SK-N-SH (cell line): ENCODE results near the gene ULK1. TPM values are rescaled to one million over a fixed set of nuclear protein-coding genes. Genes with fewer than 3 reads are reported as not detected.

Experiments used
- CTCF ChIA-PET: fragments of 300-600, 350-600 bp; formaldehyde crosslinking; extraction: SDS; loops from one replicate; lab custom pipeline; 2021; lab: Yijun Ruan, JAX
- POLR2A ChIA-PET: fragments of 350-600 bp; sonication (Branson Sonifier 250); formaldehyde crosslinking; extraction: SDS; loops from one replicate; lab custom pipeline; 2020; ENCODE audit warnings: antibody characterized with exemption, inconsistent platforms; lab: Yijun Ruan, JAX
- DNase-seq: peaks from one replicate; pipeline ENCODE4 v3.0.0; 2012
- H2AFZ ChIP-seq: fragments of 200-600 bp; sonication (generic); 2 replicates; pipeline ENCODE4 v1.8.1; 2016; ENCODE audit warnings: antibody characterized with exemption, mild to moderate bottlenecking, low read depth
- H3F3A ChIP-seq: fragments of 200-600 bp; sonication (generic); replicated peaks from 2 replicates; pipeline ENCODE3; 2016; ENCODE audit warnings: antibody characterized with exemption, mild to moderate bottlenecking; ENCODE audit not compliant: insufficient read depth
- H3K27ac ChIP-seq, 2 experiments: fragments of 200-500 bp in 1 of 2; fragments of 200-600 bp in 1 of 2; sonication (Bioruptor generic) in 1 of 2; sonication (generic), shearing (Covaris generic) in 1 of 2; 2 replicates each; pipeline versions ENCODE4 v1.5.1 to v1.6.1; 2014 to 2016; ENCODE audit warnings: low read depth in 2 of 2, inconsistent platforms in 1 of 2, low read length in 1 of 2, mild to moderate bottlenecking in 1 of 2, mixed read lengths in 1 of 2
- H3K27me3 ChIP-seq: fragments of 200-600 bp; sonication (generic), shearing (Covaris generic); 2 replicates; pipeline ENCODE4 v1.6.1; 2016; ENCODE audit warnings: mixed run types; ENCODE audit not compliant: insufficient read depth
- H3K36me3 ChIP-seq, 2 experiments: fragments of 200-500 bp in 1 of 2; fragments of 200-600 bp in 1 of 2; sonication (Bioruptor generic) in 1 of 2; sonication (generic) in 1 of 2; replicated peaks in 1 of 2; 2 replicates each; pipeline versions ENCODE3 to v1.5.1; 2014 to 2016; ENCODE audit warnings: low read length in 1 of 2, mild to moderate bottlenecking in 1 of 2; ENCODE audit not compliant: insufficient read depth in 2 of 2, control insufficient read depth in 1 of 2
- H3K4me1 ChIP-seq, 2 experiments: fragments of 200-500 bp in 1 of 2; fragments of 200-600 bp in 1 of 2; sonication (Bioruptor generic) in 1 of 2; sonication (generic), shearing (Covaris generic) in 1 of 2; 2 replicates each; pipeline versions ENCODE4 v1.5.1 to v1.6.1; 2014 to 2016; ENCODE audit warnings: low read depth in 1 of 2, low read length in 1 of 2, mixed run types in 1 of 2; ENCODE audit not compliant: insufficient read depth in 2 of 2, control insufficient read depth in 1 of 2
- H3K4me2 ChIP-seq: fragments of 200-600 bp; sonication (generic), shearing (Covaris generic); 2 replicates; pipeline ENCODE4 v1.6.1; 2017; ENCODE audit warnings: mixed run types
- H3K4me3 ChIP-seq, 2 experiments: fragments of 200-500 bp in 1 of 2; fragments of 200-600 bp in 1 of 2; sonication (Bioruptor generic) in 1 of 2; sonication (generic), shearing (Covaris generic) in 1 of 2; 2 replicates each; pipeline versions ENCODE4 v1.5.1 to v1.8.1; 2014 to 2016; ENCODE audit warnings: low read depth in 2 of 2, inconsistent platforms in 1 of 2, low read length in 1 of 2, mild to moderate bottlenecking in 1 of 2, mixed read lengths in 1 of 2, moderate library complexity in 1 of 2
- H3K79me2 ChIP-seq: fragments of 200-600 bp; sonication (generic); 2 replicates; pipeline ENCODE4 v1.8.1; 2017; ENCODE audit warnings: mild to moderate bottlenecking; ENCODE audit not compliant: insufficient read depth
- H3K9ac ChIP-seq: fragments of 200-600 bp; sonication (generic); 2 replicates; pipeline ENCODE4 v1.6.1; 2017; ENCODE audit warnings: mixed run types
- H3K9me2 ChIP-seq: fragments of 200-600 bp; sonication (generic); 2 replicates; pipeline ENCODE4 v1.6.1; 2017; ENCODE audit warnings: mixed run types
- H3K9me3 ChIP-seq: fragments of 200-600 bp; sonication (generic); 2 replicates; pipeline ENCODE4 v1.6.1; 2017; ENCODE audit warnings: mixed run types, mild to moderate bottlenecking, moderate library complexity
- H4K20me1 ChIP-seq: fragments of 200-600 bp; sonication (generic); 2 replicates; pipeline ENCODE4 v1.6.1; 2017; ENCODE audit warnings: mild to moderate bottlenecking, mixed run types; ENCODE audit not compliant: insufficient read depth
- ELF1 ChIP-seq: IDR thresholded peaks from 2 replicates; pipeline ENCODE4 v1.4.0; 2012
- EP300 ChIP-seq, 2 experiments: IDR thresholded peaks; 2 replicates each; pipeline versions ENCODE4 v1.4.0 to v1.6.1; 2012; ENCODE audit warnings: borderline replicate concordance in 1 of 2, low read depth in 1 of 2, low read length in 1 of 2
- EZH2phosphoT487 ChIP-seq: fragments of 200-600 bp; sonication (generic); IDR thresholded peaks from 2 replicates; pipeline ENCODE4 v1.6.1; 2017; ENCODE audit warnings: low read depth, mixed run types, mild to moderate bottlenecking, antibody characterized with exemption, moderate library complexity, borderline replicate concordance
- FOSL2 ChIP-seq: IDR thresholded peaks from 2 replicates; pipeline ENCODE4 v1.4.0; 2012; ENCODE audit warnings: low read depth, mild to moderate bottlenecking, moderate library complexity, borderline replicate concordance
- MEF2A ChIP-seq: IDR thresholded peaks from 2 replicates; pipeline ENCODE4 v1.4.0; 2012; ENCODE audit warnings: low read depth, borderline replicate concordance
- MXI1 ChIP-seq: IDR thresholded peaks from 2 replicates; pipeline ENCODE4 v1.6.1; 2012; ENCODE audit warnings: mild to moderate bottlenecking, low read depth, low read length, improper control_type of control experiment
- NRF1 ChIP-seq: IDR thresholded peaks from 2 replicates; pipeline ENCODE4 v1.6.1; 2012; ENCODE audit warnings: low read depth, mild to moderate bottlenecking, low read length
- POLR2AphosphoS5 ChIP-seq: IDR thresholded peaks from 2 replicates; pipeline ENCODE4 v1.6.1; 2012; ENCODE audit warnings: low read depth, low read length
- RXRA ChIP-seq: IDR thresholded peaks from 2 replicates; pipeline ENCODE4 v1.4.0; 2012; ENCODE audit warnings: low read depth, mild to moderate bottlenecking, borderline replicate concordance
- SMC3 ChIP-seq: IDR thresholded peaks from 2 replicates; pipeline ENCODE4 v1.6.1; 2012; ENCODE audit warnings: low read depth, low read length, improper control_type of control experiment
- TCF12 ChIP-seq: IDR thresholded peaks from 2 replicates; pipeline ENCODE4 v1.4.0; 2012
- TEAD4 ChIP-seq: IDR thresholded peaks from 2 replicates; pipeline ENCODE4 v1.4.0; 2012; ENCODE audit warnings: mild to moderate bottlenecking, borderline replicate concordance; ENCODE audit not compliant: insufficient read depth
- YY1 ChIP-seq: IDR thresholded peaks from 2 replicates; pipeline ENCODE4 v1.4.0; 2012; ENCODE audit warnings: low read depth, mild to moderate bottlenecking
- WGBS: methylation state at CpG from one replicate; pipeline ENCODE4 v1.1.6; 2017; ENCODE audit warnings: low lambda C conversion rate; 5-methylcytosine and 5-hydroxymethylcytosine counted together
- polyA plus RNA-seq, 3 experiments: library from polyadenylated mRNA; depleted of rRNA; stranded (reverse); fragments of >200 nt; gene quantifications; 2 replicates each; pipeline ENCODE4 v1.2.3, GENCODE V29; 2012
- TF ChIP-seq, protein P1 (sequence below): fragments of 200-600 bp; sonication (generic); IDR thresholded peaks from 2 replicates; pipeline ENCODE4 v1.6.1; 2017; ENCODE audit warnings: antibody characterized with exemption, mild to moderate bottlenecking, moderate library complexity
- TF ChIP-seq, protein P2 (sequence below): fragments of 150-350 bp; IDR thresholded peaks from 2 replicates; pipeline ENCODE4 v1.6.1; 2017; ENCODE audit warnings: antibody characterized with exemption, low read length, low read depth, borderline replicate concordance
- TF ChIP-seq, protein P3 (sequence below): fragments of 150-350 bp; IDR thresholded peaks from 2 replicates; pipeline ENCODE4 v1.6.1; 2016; ENCODE audit warnings: mild to moderate bottlenecking, low read depth, low read length
- TF ChIP-seq, protein P4 (sequence below): IDR thresholded peaks from 2 replicates; pipeline ENCODE4; 2012

Gene ULK1
- polyA plus RNA-seq, 1 of the 3 experiments (the other 2 are of a cell fraction) = 10.7 TPM

DNA sequence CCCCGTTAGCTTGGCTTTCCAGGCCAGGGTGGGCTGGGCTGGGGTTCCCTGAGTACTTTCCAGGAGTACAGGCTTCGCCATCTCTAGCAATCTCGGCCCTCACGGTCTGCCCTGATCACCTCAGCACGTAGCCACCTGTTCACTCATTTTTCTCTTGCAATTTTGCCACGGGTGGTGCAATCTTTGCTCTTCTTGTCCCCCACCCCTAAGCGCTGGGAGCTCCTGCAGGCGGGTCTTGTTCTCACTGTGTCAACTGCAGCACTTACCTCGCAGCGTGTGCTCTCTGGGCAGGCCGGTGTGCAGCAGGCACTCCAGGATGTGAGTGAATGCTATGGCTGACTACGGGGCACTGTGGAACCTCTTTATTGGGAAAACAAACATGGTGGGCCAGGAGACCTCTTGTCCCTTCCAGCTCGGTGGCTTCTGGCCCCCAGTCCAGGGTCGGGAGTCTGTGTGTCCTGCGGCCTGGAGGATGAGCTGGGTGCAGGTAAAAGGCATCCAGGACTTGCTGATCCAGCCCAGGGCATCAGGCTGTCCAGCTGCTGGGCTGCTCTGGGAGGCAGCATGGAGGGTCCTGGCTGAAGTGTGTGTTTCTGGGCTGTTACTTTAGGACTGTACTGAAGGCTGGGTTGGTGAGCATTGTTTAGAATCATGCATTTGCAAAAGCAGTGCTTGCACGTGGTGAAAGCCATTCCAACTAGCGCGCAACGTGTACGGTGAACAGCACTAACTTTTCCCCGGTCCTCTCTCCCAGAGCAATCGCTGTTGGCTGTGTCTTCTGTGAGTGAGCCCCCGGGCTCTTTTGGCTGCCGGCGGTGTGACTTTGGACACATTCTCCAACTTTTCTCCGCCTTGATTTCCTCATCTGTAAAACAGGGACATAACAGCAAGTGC lies 1.5 kb upstream of the ULK1 start (continued):
- no peak for TF ChIP-seq EP300 (IDR thresholded peaks at IDR 0.05; ENCODE audit: borderline replicate concordance in 1 of 2, low read depth in 1 of 2, low read length in 1 of 2)
- TF ChIP-seq MXI1 = no peak
- TF ChIP-seq, protein P1, sequence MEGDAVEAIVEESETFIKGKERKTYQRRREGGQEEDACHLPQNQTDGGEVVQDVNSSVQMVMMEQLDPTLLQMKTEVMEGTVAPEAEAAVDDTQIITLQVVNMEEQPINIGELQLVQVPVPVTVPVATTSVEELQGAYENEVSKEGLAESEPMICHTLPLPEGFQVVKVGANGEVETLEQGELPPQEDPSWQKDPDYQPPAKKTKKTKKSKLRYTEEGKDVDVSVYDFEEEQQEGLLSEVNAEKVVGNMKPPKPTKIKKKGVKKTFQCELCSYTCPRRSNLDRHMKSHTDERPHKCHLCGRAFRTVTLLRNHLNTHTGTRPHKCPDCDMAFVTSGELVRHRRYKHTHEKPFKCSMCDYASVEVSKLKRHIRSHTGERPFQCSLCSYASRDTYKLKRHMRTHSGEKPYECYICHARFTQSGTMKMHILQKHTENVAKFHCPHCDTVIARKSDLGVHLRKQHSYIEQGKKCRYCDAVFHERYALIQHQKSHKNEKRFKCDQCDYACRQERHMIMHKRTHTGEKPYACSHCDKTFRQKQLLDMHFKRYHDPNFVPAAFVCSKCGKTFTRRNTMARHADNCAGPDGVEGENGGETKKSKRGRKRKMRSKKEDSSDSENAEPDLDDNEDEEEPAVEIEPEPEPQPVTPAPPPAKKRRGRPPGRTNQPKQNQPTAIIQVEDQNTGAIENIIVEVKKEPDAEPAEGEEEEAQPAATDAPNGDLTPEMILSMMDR = no peak
- TF ChIP-seq SMC3 = no peak
- TF ChIP-seq ELF1 = no peak

DNA sequence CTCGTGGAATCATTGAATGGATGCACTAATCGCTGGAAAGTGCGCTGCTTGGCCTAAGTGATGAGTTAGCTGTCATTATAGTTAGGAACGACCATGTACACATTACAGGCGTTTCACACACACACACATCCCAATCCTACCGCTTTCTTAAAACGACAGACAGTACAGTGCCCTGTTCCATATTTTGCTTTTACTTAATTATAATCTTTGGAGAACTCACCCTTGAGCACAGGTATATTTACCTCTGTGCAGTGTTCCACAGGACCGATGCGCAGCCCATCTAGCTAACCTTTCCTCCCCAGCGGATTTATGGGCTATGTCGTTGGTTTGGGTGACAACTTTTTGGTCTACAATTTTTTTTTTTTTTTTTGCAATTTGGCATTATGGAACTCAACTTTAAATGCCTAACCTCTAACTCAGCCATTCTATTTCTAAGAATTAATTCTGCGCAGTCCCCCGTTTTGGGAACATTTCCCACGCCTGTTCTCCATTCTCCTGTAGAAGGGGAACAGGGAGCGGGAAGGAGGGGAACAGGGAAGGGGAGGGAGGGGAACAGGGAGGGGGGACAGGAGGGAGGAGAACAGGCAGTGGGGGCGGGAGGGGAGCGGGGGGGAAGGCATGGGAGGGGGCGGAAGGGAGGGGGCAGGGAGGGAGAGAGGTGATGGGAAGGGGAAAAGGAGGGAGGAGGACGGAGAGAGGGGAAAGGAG lies 663 bp upstream of the ULK1 start:
- H3K27ac ChIP-seq = no peak overlapping the region; a peak in 1 of 4 replicates
- no peak overlapping the region for H2AFZ ChIP-seq
- H3K9me2 ChIP-seq = no peaks in the 10 kb centered on the region
- H3K9ac ChIP-seq = no peak overlapping the region
- H3F3A ChIP-seq = peaks cover 2% of the 10 kb centered on the region
- H3K4me2 ChIP-seq = no peak overlapping the region
- H3K4me1 ChIP-seq = peaks cover 7 to 18% of the 10 kb centered on the region in 2 experiments; a peak in 1 of 4 replicates
- H3K36me3 ChIP-seq = peaks cover 0 to 8% of the 10 kb centered on the region in 2 experiments
- POLR2A ChIA-PET = interaction anchor here (0.5 kb wide), 1 partner anchor 183 kb away, joined by 3 read pairs; the partner anchor contains the start of gene SFSWAP
- H3K79me2 ChIP-seq = peaks cover 18% of the 10 kb centered on the region
- no peak for DNase-seq
- no peak overlapping the region for H3K4me3 ChIP-seq
- peaks cover 8% of the 10 kb centered on the region for H4K20me1 ChIP-seq
- no peaks in the 10 kb centered on the region for H3K9me3 ChIP-seq
- WGBS = 53% methylated on average over 19 of the region's 19 CpGs
- no peaks in the 10 kb centered on the region for H3K27me3 ChIP-seq
- CTCF ChIA-PET = no interaction called here
- TF ChIP-seq RXRA (no peak), TCF12 (no peak), YY1 (no peak), TEAD4 (no peak), FOSL2 (no peak), MEF2A (no peak), MXI1 (no peak), NRF1 (no peak), POLR2AphosphoS5 (no peak), EZH2phosphoT487 (no peak)
- TF ChIP-seq, protein P1 = no peak
- TF ChIP-seq, protein P2, sequence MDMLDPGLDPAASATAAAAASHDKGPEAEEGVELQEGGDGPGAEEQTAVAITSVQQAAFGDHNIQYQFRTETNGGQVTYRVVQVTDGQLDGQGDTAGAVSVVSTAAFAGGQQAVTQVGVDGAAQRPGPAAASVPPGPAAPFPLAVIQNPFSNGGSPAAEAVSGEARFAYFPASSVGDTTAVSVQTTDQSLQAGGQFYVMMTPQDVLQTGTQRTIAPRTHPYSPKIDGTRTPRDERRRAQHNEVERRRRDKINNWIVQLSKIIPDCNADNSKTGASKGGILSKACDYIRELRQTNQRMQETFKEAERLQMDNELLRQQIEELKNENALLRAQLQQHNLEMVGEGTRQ = no peak
- TF ChIP-seq, protein P3, sequence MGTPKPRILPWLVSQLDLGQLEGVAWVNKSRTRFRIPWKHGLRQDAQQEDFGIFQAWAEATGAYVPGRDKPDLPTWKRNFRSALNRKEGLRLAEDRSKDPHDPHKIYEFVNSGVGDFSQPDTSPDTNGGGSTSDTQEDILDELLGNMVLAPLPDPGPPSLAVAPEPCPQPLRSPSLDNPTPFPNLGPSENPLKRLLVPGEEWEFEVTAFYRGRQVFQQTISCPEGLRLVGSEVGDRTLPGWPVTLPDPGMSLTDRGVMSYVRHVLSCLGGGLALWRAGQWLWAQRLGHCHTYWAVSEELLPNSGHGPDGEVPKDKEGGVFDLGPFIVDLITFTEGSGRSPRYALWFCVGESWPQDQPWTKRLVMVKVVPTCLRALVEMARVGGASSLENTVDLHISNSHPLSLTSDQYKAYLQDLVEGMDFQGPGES = no peak
- TF ChIP-seq, protein P4, sequence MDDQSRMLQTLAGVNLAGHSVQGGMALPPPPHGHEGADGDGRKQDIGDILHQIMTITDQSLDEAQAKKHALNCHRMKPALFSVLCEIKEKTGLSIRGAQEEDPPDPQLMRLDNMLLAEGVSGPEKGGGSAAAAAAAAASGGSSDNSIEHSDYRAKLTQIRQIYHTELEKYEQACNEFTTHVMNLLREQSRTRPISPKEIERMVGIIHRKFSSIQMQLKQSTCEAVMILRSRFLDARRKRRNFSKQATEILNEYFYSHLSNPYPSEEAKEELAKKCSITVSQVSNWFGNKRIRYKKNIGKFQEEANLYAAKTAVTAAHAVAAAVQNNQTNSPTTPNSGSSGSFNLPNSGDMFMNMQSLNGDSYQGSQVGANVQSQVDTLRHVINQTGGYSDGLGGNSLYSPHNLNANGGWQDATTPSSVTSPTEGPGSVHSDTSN = no peak
